ENCODE data around the gene CES2.

GRCh38 chr16:66950437-66950836, 15.1 kb downstream of the CES2 start:
- no peak for TF ChIP-seq EZH2 (IDR thresholded peaks at IDR 0.05; ENCODE audit: borderline replicate concordance, low read depth, low read length, severe bottlenecking)
- no peak for TF ChIP-seq CTCF (IDR thresholded peaks at IDR 0.05; ENCODE audit: borderline replicate concordance, extremely low read depth, low read length, poor library complexity, severe bottlenecking)
